ENCODE results near the gene LRRC27.

DNA sequence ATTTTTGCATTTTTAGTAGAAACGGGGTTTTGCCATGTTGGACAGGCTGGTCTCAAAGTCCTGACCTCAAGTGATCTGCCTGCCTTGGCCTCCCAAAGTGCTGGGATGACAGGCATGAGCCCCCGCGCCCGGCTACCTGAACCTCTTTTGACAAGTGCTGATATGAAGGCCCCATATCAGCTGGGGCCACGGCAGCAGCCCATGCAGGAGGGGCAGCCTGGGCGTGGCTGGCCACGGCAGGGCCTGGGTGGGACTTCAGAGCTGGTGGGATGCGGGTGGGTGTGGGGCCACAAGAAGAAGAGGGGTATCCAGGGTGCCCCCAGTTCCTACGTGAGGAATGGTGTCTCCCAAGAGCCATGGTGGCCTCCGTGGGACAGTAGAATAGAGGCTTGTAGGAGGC lies 6.9 kb downstream of the LRRC27 start:
- TF ChIP-seq, protein P1, sequence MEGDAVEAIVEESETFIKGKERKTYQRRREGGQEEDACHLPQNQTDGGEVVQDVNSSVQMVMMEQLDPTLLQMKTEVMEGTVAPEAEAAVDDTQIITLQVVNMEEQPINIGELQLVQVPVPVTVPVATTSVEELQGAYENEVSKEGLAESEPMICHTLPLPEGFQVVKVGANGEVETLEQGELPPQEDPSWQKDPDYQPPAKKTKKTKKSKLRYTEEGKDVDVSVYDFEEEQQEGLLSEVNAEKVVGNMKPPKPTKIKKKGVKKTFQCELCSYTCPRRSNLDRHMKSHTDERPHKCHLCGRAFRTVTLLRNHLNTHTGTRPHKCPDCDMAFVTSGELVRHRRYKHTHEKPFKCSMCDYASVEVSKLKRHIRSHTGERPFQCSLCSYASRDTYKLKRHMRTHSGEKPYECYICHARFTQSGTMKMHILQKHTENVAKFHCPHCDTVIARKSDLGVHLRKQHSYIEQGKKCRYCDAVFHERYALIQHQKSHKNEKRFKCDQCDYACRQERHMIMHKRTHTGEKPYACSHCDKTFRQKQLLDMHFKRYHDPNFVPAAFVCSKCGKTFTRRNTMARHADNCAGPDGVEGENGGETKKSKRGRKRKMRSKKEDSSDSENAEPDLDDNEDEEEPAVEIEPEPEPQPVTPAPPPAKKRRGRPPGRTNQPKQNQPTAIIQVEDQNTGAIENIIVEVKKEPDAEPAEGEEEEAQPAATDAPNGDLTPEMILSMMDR (IDR thresholded peaks at IDR 0.05; ENCODE audit: insufficient read depth, low read length, poor library complexity, severe bottlenecking) = no peak
- TF ChIP-seq EZH2phosphoT487 (conservative IDR thresholded peaks at IDR 0.05; ENCODE audit: low read length) = no peak

Measured in SU-DHL-6 (cell line).